Activated CD4-positive, alpha-beta T cell treated with anti-CD3 and anti-CD28 coated beads for 36 hours (primary cell): ENCODE data around the gene ADSL. TPM values are rescaled to one million over a fixed set of nuclear protein-coding genes. Genes with fewer than 3 reads are reported as not detected.

Experiments
- ATAC-seq: fragments of 200-7000 bp; cut with Tn5 transposase; one replicate; pipeline ENCODE4 v1.10.0; 2021; ENCODE audit warnings: mild to moderate bottlenecking, moderate library complexity
- CTCF ChIA-PET: fragments of 350-600 bp; sonication (Branson Sonifier 250); formaldehyde crosslinking; loops from one replicate; lab custom pipeline; 2021; ENCODE audit warnings: antibody characterized with exemption; lab: Charles Lee
- POLR2A ChIA-PET: fragments of 350-600 bp; sonication (Branson Sonifier 250); formaldehyde crosslinking; loops from one replicate; lab custom pipeline; 2021; ENCODE audit warnings: antibody characterized with exemption, inconsistent platforms; lab: Charles Lee
- DNase-seq: peaks from one replicate; pipeline ENCODE4 v3.0.0-alpha.2; 2020
- H3K27ac Mint-ChIP-seq: one replicate; pipeline ENCODE4 v1.8.0; 2021; ENCODE audit warnings: mixed read lengths
- H3K27me3 Mint-ChIP-seq: one replicate; pipeline ENCODE4 v1.8.0; 2021; ENCODE audit warnings: mixed read lengths
- H3K36me3 Mint-ChIP-seq: one replicate; pipeline ENCODE4 v1.8.0; 2021; ENCODE audit warnings: low read depth, mixed read lengths
- H3K4me1 Mint-ChIP-seq: one replicate; pipeline ENCODE4 v1.8.0; 2021; ENCODE audit warnings: mixed read lengths
- H3K4me3 Mint-ChIP-seq: one replicate; pipeline ENCODE4 v1.8.0; 2021; ENCODE audit warnings: mild to moderate bottlenecking, moderate library complexity, mixed read lengths
- H3K9me3 Mint-ChIP-seq: one replicate; pipeline ENCODE4 v1.8.0; 2021; ENCODE audit warnings: low read depth, mixed read lengths
- intact Hi-C, 2 experiments: fragments of 100-400 bp; cut with DNase I in 1 of 2; cut with micrococcal nuclease in 1 of 2; formaldehyde crosslinking; loops; one replicate each; pipeline versions ENCODE4 v1.14.2 to v1.15.1; 2022 to 2024; cut with DNase I, micrococcal nuclease
- total RNA-seq, 2 experiments: library from RNA; stranded (reverse); gene quantifications; one replicate each; pipeline ENCODE4 v1.2.3, GENCODE V29; 2021

Gene ADSL
- total RNA-seq, 2 experiments from 2014 or later = 125 to 172 TPM

- peak overlapping the region; percentile 14 for H3K27ac Mint-ChIP-seq
- peaks cover 37% of the 10 kb centered on the region for H3K4me1 Mint-ChIP-seq
- intact Hi-C loops = loop anchor here in 1 of 2 experiments (10.0 kb wide), 1 partner anchor 397 kb away; no protein-coding TSS in a partner anchor
- no peaks in the 10 kb centered on the region for H3K27me3 Mint-ChIP-seq
- ATAC-seq = no peak
- CTCF ChIA-PET = no interaction called here
- DNase-seq = no peak
- no peak overlapping the region for H3K4me3 Mint-ChIP-seq
- no peaks in the 10 kb centered on the region for H3K9me3 Mint-ChIP-seq
- POLR2A ChIA-PET = no interaction called here
- H3K36me3 Mint-ChIP-seq = peaks cover 1% of the 10 kb centered on the region
Measured at GRCh38 chr22:40341604-40342003, 4.7 kb upstream of the ADSL start.

- intact Hi-C loops = loop anchor here in 1 of 2 experiments (10.0 kb wide), 1 partner anchor 398 kb away; no protein-coding TSS in a partner anchor
- peak overlapping the region; percentile 55 for H3K27ac Mint-ChIP-seq
- H3K4me3 Mint-ChIP-seq = no peak overlapping the region
- ChIA-PET POLR2A (interaction anchor here (0.6 kb wide), 1 partner anchor 91 kb away, joined by 3 read pairs; no protein-coding TSS in a partner anchor), CTCF (interaction anchor here (0.7 kb wide), 1 partner anchor 846 kb away, joined by 3 read pairs; no protein-coding TSS in a partner anchor)
- ATAC-seq (no peak), DNase-seq (no peak)
- peaks cover 8% of the 10 kb centered on the region for H3K36me3 Mint-ChIP-seq
- H3K27me3 Mint-ChIP-seq = no peaks in the 10 kb centered on the region
- H3K9me3 Mint-ChIP-seq = no peaks in the 10 kb centered on the region
- H3K4me1 Mint-ChIP-seq = peaks cover 36% of the 10 kb centered on the region
Measured at GRCh38 chr22:40342521-40342920, 3.8 kb upstream of the ADSL start.

GRCh38 chr22:40345271-40345670 is 1.0 kb upstream of the ADSL start:
- Mint-ChIP-seq H3K4me3 (peak overlapping the region; percentile 86), H3K27ac (peak overlapping the region; percentile 92), H3K9me3 (no peaks in the 10 kb centered on the region), H3K27me3 (no peaks in the 10 kb centered on the region), H3K36me3 (peaks cover 28% of the 10 kb centered on the region), H3K4me1 (peaks cover 45% of the 10 kb centered on the region)
- CTCF ChIA-PET = interaction anchor here (0.7 to 1.3 kb wide), 7 partner anchors 9 to 320 kb away, joined by 3 to 6 read pairs (median 4); no protein-coding TSS in a partner anchor
- intact Hi-C loops = loop anchor here (5.0 to 10.0 kb wide), 7 partner anchors 128 to 1638 kb away; partner anchors contain the start of genes GTPBP1 (in 1 of the 2) and RPS19BP1 (in 1 of the 2)
- ATAC-seq = peak; percentile 24
- peak; percentile 67 for DNase-seq
- POLR2A ChIA-PET = interaction anchor here (0.6 to 4.1 kb wide), 10 partner anchors 8 to 737 kb away, joined by 3 to 29 read pairs (median 5); partner anchors contain the start of gene TNRC6B

GRCh38 chr22:40345815-40346184 is 500 bp upstream of the ADSL start:
- intact Hi-C loops = loop anchor here (1.0 to 10.0 kb wide), 20 partner anchors 20 to 1638 kb away; partner anchors contain the start of genes TNRC6B (in 2 of the 2), GTPBP1 (in 1 of the 2), MIEF1 (in 1 of the 2) and MRTFA (in 1 of the 2)
- Mint-ChIP-seq H3K4me1 (peaks cover 45% of the 10 kb centered on the region), H3K27me3 (no peaks in the 10 kb centered on the region), H3K4me3 (peak overlapping the region; percentile 86), H3K36me3 (peaks cover 32% of the 10 kb centered on the region), H3K9me3 (no peaks in the 10 kb centered on the region), H3K27ac (peak overlapping the region; percentile 92)
- ATAC-seq = peak; percentile 56
- ChIA-PET POLR2A (interaction anchor here (0.6 to 4.1 kb wide), 11 partner anchors 9 to 737 kb away, joined by 3 to 29 read pairs (median 5); partner anchors contain the start of gene TNRC6B), CTCF (interaction anchor here (0.7 to 3.8 kb wide), 10 partner anchors 10 to 305 kb away, joined by 3 to 21 read pairs (median 4); no protein-coding TSS in a partner anchor)
- peak; percentile 79 for DNase-seq

GRCh38 chr22:40347300-40347699 is 1.0 kb downstream of the ADSL start:
- ChIA-PET CTCF (interaction anchor here (0.7 to 3.8 kb wide), 41 partner anchors 11 to 813 kb away, joined by 3 to 21 read pairs (median 5); partner anchors contain the start of gene TNRC6B), POLR2A (interaction anchor here (0.5 to 4.1 kb wide), 4 partner anchors 170 to 629 kb away, joined by 3 to 29 read pairs (median 6); partner anchors contain the start of gene TNRC6B)
- intact Hi-C loops = loop anchor here (2.0 to 10.0 kb wide), 11 partner anchors 56 to 1640 kb away; partner anchors contain the start of genes GTPBP1 (in 1 of the 2) and RPS19BP1 (in 1 of the 2)
- Mint-ChIP-seq H3K9me3 (no peaks in the 10 kb centered on the region), H3K4me1 (peaks cover 37% of the 10 kb centered on the region), H3K27ac (peak overlapping the region; percentile 92), H3K4me3 (peak overlapping the region; percentile 86), H3K36me3 (peaks cover 38% of the 10 kb centered on the region), H3K27me3 (no peaks in the 10 kb centered on the region)
- DNase-seq (no peak), ATAC-seq (no peak)

- Mint-ChIP-seq H3K27me3 (no peaks in the 10 kb centered on the region), H3K27ac (peak overlapping the region; percentile 92), H3K4me1 (peaks cover 28% of the 10 kb centered on the region), H3K36me3 (peaks cover 45% of the 10 kb centered on the region), H3K4me3 (peak overlapping the region; percentile 86), H3K9me3 (no peaks in the 10 kb centered on the region)
- DNase-seq = peak; percentile 84
- ChIA-PET POLR2A (interaction anchor here (0.6 to 4.1 kb wide), 5 partner anchors 23 to 303 kb away, joined by 3 to 29 read pairs (median 3); partner anchors contain the start of gene TNRC6B), CTCF (interaction anchor here (0.5 to 3.8 kb wide), 53 partner anchors 8 to 814 kb away, joined by 3 to 21 read pairs (median 4); partner anchors contain the start of gene TNRC6B)
- ATAC-seq = peak; percentile 44
- intact Hi-C loops = loop anchor here (1.0 to 10.0 kb wide), 8 partner anchors 98 to 1641 kb away; partner anchors contain the start of genes GTPBP1 (in 1 of the 2) and RPS19BP1 (in 1 of the 2)
Measured at GRCh38 chr22:40348025-40348658, 1.8 kb downstream of the ADSL start.

- H3K27me3 Mint-ChIP-seq = no peaks in the 10 kb centered on the region
- no peak for ATAC-seq
- H3K36me3 Mint-ChIP-seq = peaks cover 66% of the 10 kb centered on the region
- ChIA-PET POLR2A (interaction anchor here (0.6 kb wide), 1 partner anchor 317 kb away, joined by 4 read pairs; no protein-coding TSS in a partner anchor), CTCF (no interaction called here)
- H3K9me3 Mint-ChIP-seq = no peaks in the 10 kb centered on the region
- intact Hi-C loops = no loop called here
- no peak overlapping the region for H3K27ac Mint-ChIP-seq
- peaks cover 10% of the 10 kb centered on the region for H3K4me1 Mint-ChIP-seq
- H3K4me3 Mint-ChIP-seq = no peak overlapping the region
- no peak for DNase-seq
Measured at GRCh38 chr22:40352763-40353162, 6.5 kb downstream of the ADSL start.

- H3K4me3 Mint-ChIP-seq = no peak overlapping the region
- DNase-seq (no peak), ATAC-seq (no peak)
- H3K27ac Mint-ChIP-seq = no peak overlapping the region
- no peaks in the 10 kb centered on the region for H3K27me3 Mint-ChIP-seq
- intact Hi-C loops = no loop called here
- H3K4me1 Mint-ChIP-seq = no peaks in the 10 kb centered on the region
- ChIA-PET POLR2A (no interaction called here), CTCF (interaction anchor here (0.8 kb wide), 1 partner anchor 282 kb away, joined by 3 read pairs; no protein-coding TSS in a partner anchor)
- no peaks in the 10 kb centered on the region for H3K9me3 Mint-ChIP-seq
- H3K36me3 Mint-ChIP-seq = peaks cover 80% of the 10 kb centered on the region
Measured at GRCh38 chr22:40361100-40361499, 14.8 kb downstream of the ADSL start.

GRCh38 chr22:40363059-40363458 is 16.8 kb downstream of the ADSL start:
- DNase-seq (no peak), ATAC-seq (no peak)
- intact Hi-C loops = no loop called here
- H3K9me3 Mint-ChIP-seq = no peaks in the 10 kb centered on the region
- POLR2A ChIA-PET = no interaction called here
- H3K36me3 Mint-ChIP-seq = peaks cover 85% of the 10 kb centered on the region
- no peaks in the 10 kb centered on the region for H3K4me1 Mint-ChIP-seq
- H3K4me3 Mint-ChIP-seq = no peak overlapping the region
- CTCF ChIA-PET = interaction anchor here (1.2 kb wide), 1 partner anchor 15 kb away, joined by 4 read pairs; no protein-coding TSS in a partner anchor
- no peaks in the 10 kb centered on the region for H3K27me3 Mint-ChIP-seq
- no peak overlapping the region for H3K27ac Mint-ChIP-seq

GRCh38 chr22:40364431-40364830 is 18.1 kb downstream of the ADSL start:
- Mint-ChIP-seq H3K9me3 (no peaks in the 10 kb centered on the region), H3K36me3 (peaks cover 83% of the 10 kb centered on the region), H3K27ac (peak overlapping the region; percentile 9), H3K4me3 (no peak overlapping the region), H3K4me1 (no peaks in the 10 kb centered on the region), H3K27me3 (no peaks in the 10 kb centered on the region)
- intact Hi-C loops = no loop called here
- CTCF ChIA-PET = interaction anchor here (0.7 kb wide), 1 partner anchor 18 kb away, joined by 3 read pairs; no protein-coding TSS in a partner anchor
- POLR2A ChIA-PET = no interaction called here
- ATAC-seq (no peak), DNase-seq (no peak)

- DNase-seq (no peak), ATAC-seq (no peak)
- ChIA-PET CTCF (interaction anchor here (1.0 kb wide), 1 partner anchor 36 kb away, joined by 3 read pairs; no protein-coding TSS in a partner anchor), POLR2A (interaction anchor here (0.6 kb wide), 1 partner anchor 20 kb away, joined by 4 read pairs; no protein-coding TSS in a partner anchor)
- H3K27me3 Mint-ChIP-seq = no peaks in the 10 kb centered on the region
- H3K4me1 Mint-ChIP-seq = peaks cover 5% of the 10 kb centered on the region
- H3K9me3 Mint-ChIP-seq = no peaks in the 10 kb centered on the region
- H3K27ac Mint-ChIP-seq = peak overlapping the region; percentile 69
- intact Hi-C loops = no loop called here
- H3K36me3 Mint-ChIP-seq = peaks cover 76% of the 10 kb centered on the region
- H3K4me3 Mint-ChIP-seq = no peak overlapping the region
Measured at GRCh38 chr22:40366068-40366467, 19.8 kb downstream of the ADSL start.
